Neural cell (in vitro differentiated cells): ENCODE measurements around the gene AK4. TPM values are rescaled to one million over a fixed set of nuclear protein-coding genes. Genes with fewer than 3 reads are reported as not detected.

Experiments
- H2AFZ ChIP-seq: fragments of 200-600, 300-800 bp; sonication (generic), shearing (Covaris generic); 2 replicates; pipeline ENCODE4 v1.6.0; 2014; ENCODE audit warnings: low read depth, mild to moderate bottlenecking, antibody characterized with exemption, low read length, moderate library complexity
- H3F3A ChIP-seq: fragments of 200-600 bp; shearing (Covaris generic); 2 replicates; pipeline ENCODE4 v1.6.1; 2016; ENCODE audit warnings: mild to moderate bottlenecking, moderate library complexity, mixed read lengths, antibody characterized with exemption, low read length; ENCODE audit not compliant: insufficient read depth, poor library complexity, severe bottlenecking
- H3K27ac ChIP-seq: fragments of 200-600, 300-800 bp; sonication (generic), shearing (Covaris generic); 2 replicates; pipeline ENCODE4 v1.5.1; 2014; ENCODE audit warnings: mild to moderate bottlenecking, low read length, moderate library complexity
- H3K27me3 ChIP-seq: fragments of 300-800, 200-600 bp; sonication (generic), shearing (Covaris generic); 2 replicates; pipeline ENCODE4 v1.6.0; 2014; ENCODE audit warnings: mild to moderate bottlenecking, low read depth, low read length, moderate library complexity; ENCODE audit not compliant: insufficient read depth
- H3K36me3 ChIP-seq: fragments of 300-800, 200-600 bp; sonication (generic), shearing (Covaris generic); 2 replicates; pipeline ENCODE4 v1.5.1; 2014; ENCODE audit warnings: mild to moderate bottlenecking, antibody characterized with exemption, low read length, moderate library complexity; ENCODE audit not compliant: insufficient read depth
- H3K4me2 ChIP-seq: fragments of 300-800, 200-600 bp; sonication (generic), shearing (Covaris generic); 2 replicates; pipeline ENCODE4 v1.6.0; 2014; ENCODE audit warnings: mild to moderate bottlenecking, low read length
- H3K4me3 ChIP-seq: fragments of 300-800, 200-600 bp; sonication (generic), shearing (Covaris generic); 2 replicates; pipeline ENCODE4 v1.5.1; 2014; ENCODE audit warnings: mild to moderate bottlenecking, low read length, moderate library complexity
- H3K79me2 ChIP-seq: fragments of 200-600 bp; shearing (Covaris generic); replicated peaks from 2 replicates; pipeline ENCODE4 v1.6.0; 2014; ENCODE audit warnings: mild to moderate bottlenecking, low read length, moderate library complexity; ENCODE audit not compliant: insufficient read depth
- H3K9ac ChIP-seq: fragments of 300-800, 200-600 bp; sonication (generic), shearing (Covaris generic); 2 replicates; pipeline ENCODE4 v1.6.1; 2016; ENCODE audit warnings: mild to moderate bottlenecking, low read length, mixed read lengths
- H3K9me2 ChIP-seq: fragments of 200-600 bp; shearing (Covaris generic); 2 replicates; pipeline ENCODE4 v1.6.1; 2016; ENCODE audit warnings: mild to moderate bottlenecking, low read length, mixed read lengths; ENCODE audit not compliant: insufficient read depth
- H3K9me3 ChIP-seq: fragments of 200-600, 300-800 bp; sonication (generic), shearing (Covaris generic); 2 replicates; pipeline ENCODE4 v1.6.1; 2016; ENCODE audit warnings: mild to moderate bottlenecking, mixed run types, low read length, moderate library complexity, mixed read lengths
- H4K20me1 ChIP-seq: fragments of 200-600 bp; shearing (Covaris generic); 2 replicates; pipeline ENCODE4 v1.6.1; 2016; ENCODE audit warnings: mild to moderate bottlenecking, mixed run types; ENCODE audit not compliant: insufficient read depth
- EP300 ChIP-seq: fragments of 450-650 bp; conservative IDR thresholded peaks from 2 replicates; pipeline ENCODE4 v1.6.1; 2014; ENCODE audit warnings: antibody characterized with exemption, mild to moderate bottlenecking, moderate library complexity; ENCODE audit not compliant: poor library complexity, severe bottlenecking
- EZH2 ChIP-seq: fragments of 200-600, 300-800 bp; shearing (Covaris generic), sonication (generic); IDR thresholded peaks from 2 replicates; pipeline ENCODE4 v1.6.1; 2014; ENCODE audit warnings: antibody characterized with exemption, low read length, borderline replicate concordance, mild to moderate bottlenecking; ENCODE audit not compliant: insufficient read depth, poor library complexity, severe bottlenecking
- MXI1 ChIP-seq: fragments of 450-650 bp; conservative IDR thresholded peaks from 2 replicates; pipeline ENCODE4 v1.6.1; 2014; ENCODE audit warnings: antibody characterized with exemption, mild to moderate bottlenecking; ENCODE audit not compliant: poor library complexity, severe bottlenecking
- POLR2AphosphoS5 ChIP-seq: IDR thresholded peaks from 2 replicates; pipeline ENCODE4 v1.6.1; 2012
- RAD21 ChIP-seq: fragments of 450-650 bp; conservative IDR thresholded peaks from 2 replicates; pipeline ENCODE4 v1.6.1; 2014; ENCODE audit warnings: antibody characterized with exemption, mild to moderate bottlenecking, moderate library complexity
- REST ChIP-seq: IDR thresholded peaks from 2 replicates; pipeline ENCODE4 v1.6.1; 2012; ENCODE audit warnings: borderline replicate concordance
- SMC3 ChIP-seq: fragments of 450-650 bp; conservative IDR thresholded peaks from 2 replicates; pipeline ENCODE4 v1.6.1; 2014; ENCODE audit warnings: antibody characterized with exemption, mild to moderate bottlenecking, moderate library complexity; ENCODE audit not compliant: poor library complexity
- TAF1 ChIP-seq: IDR thresholded peaks from 2 replicates; pipeline ENCODE4 v1.6.1; 2012; ENCODE audit warnings: low read depth
- polyA plus RNA-seq: library from polyadenylated mRNA; depleted of rRNA; stranded (reverse); fragments of >200 nt; gene quantifications from 2 replicates; pipeline ENCODE4 v1.2.3, GENCODE V29; 2014
- TF ChIP-seq, protein P1 (sequence below): fragments of 450-650 bp; IDR thresholded peaks from 2 replicates; pipeline ENCODE4 v1.5.1; 2014; ENCODE audit warnings: antibody characterized with exemption, mild to moderate bottlenecking, moderate library complexity; ENCODE audit not compliant: poor library complexity, severe bottlenecking

The AK4 gene
- polyA plus RNA-seq, 1 donor from 2014 or later, result 1.9 TPM

GRCh38 chr1:65214340-65215027, 66.5 kb downstream of the AK4 start:
- Histone ChIP-seq H3K9me2 (no peaks in the 10 kb centered on the region), H3K4me2 (no peak overlapping the region), H3K36me3 (no peaks in the 10 kb centered on the region), H3F3A (no peaks in the 10 kb centered on the region), H3K4me3 (no peak overlapping the region), H2AFZ (no peak overlapping the region), H3K9ac (no peak overlapping the region), H3K9me3 (no peaks in the 10 kb centered on the region), H3K27ac (no peak overlapping the region), H4K20me1 (no peaks in the 10 kb centered on the region), H3K79me2 (no peaks in the 10 kb centered on the region), H3K27me3 (no peaks in the 10 kb centered on the region)
- TF ChIP-seq TAF1 (no peak), EP300 (no peak), MXI1 (no peak), POLR2AphosphoS5 (no peak), REST (no peak)

GRCh38 chr1:65216989-65217388, 69.0 kb downstream of the AK4 start:
- Histone ChIP-seq H3K4me2 (no peak overlapping the region), H3K9ac (no peak overlapping the region), H3K27me3 (no peaks in the 10 kb centered on the region), H3K9me3 (no peaks in the 10 kb centered on the region), H3K4me3 (no peak overlapping the region), H2AFZ (no peak overlapping the region), H3K27ac (no peak overlapping the region), H3K9me2 (no peaks in the 10 kb centered on the region), H4K20me1 (no peaks in the 10 kb centered on the region), H3K79me2 (no peaks in the 10 kb centered on the region), H3K36me3 (no peaks in the 10 kb centered on the region), H3F3A (no peaks in the 10 kb centered on the region)
- TF ChIP-seq, protein P1, sequence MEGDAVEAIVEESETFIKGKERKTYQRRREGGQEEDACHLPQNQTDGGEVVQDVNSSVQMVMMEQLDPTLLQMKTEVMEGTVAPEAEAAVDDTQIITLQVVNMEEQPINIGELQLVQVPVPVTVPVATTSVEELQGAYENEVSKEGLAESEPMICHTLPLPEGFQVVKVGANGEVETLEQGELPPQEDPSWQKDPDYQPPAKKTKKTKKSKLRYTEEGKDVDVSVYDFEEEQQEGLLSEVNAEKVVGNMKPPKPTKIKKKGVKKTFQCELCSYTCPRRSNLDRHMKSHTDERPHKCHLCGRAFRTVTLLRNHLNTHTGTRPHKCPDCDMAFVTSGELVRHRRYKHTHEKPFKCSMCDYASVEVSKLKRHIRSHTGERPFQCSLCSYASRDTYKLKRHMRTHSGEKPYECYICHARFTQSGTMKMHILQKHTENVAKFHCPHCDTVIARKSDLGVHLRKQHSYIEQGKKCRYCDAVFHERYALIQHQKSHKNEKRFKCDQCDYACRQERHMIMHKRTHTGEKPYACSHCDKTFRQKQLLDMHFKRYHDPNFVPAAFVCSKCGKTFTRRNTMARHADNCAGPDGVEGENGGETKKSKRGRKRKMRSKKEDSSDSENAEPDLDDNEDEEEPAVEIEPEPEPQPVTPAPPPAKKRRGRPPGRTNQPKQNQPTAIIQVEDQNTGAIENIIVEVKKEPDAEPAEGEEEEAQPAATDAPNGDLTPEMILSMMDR, result no peak
- no peak for TF ChIP-seq EZH2
- no peak for TF ChIP-seq SMC3
- no peak for TF ChIP-seq MXI1
- no peak for TF ChIP-seq TAF1
- no peak for TF ChIP-seq POLR2AphosphoS5
- TF ChIP-seq REST, result no peak
- TF ChIP-seq RAD21, result no peak
- no peak for TF ChIP-seq EP300
